GM12801 (cell line): ENCODE results near the gene ST6GALNAC3.

ENCODE experiments used
- CTCF ChIP-seq: IDR thresholded peaks from one replicate; pipeline ENCODE4 v1.5.1; 2011; ENCODE audit warnings: control low read depth; ENCODE audit not compliant: insufficient read length; ENCODE audit errors: extremely low read depth

Gene ST6GALNAC3

GRCh38 chr1:76291737-76292136, 217.2 kb downstream of the ST6GALNAC3 start:
- TF ChIP-seq CTCF, result no peak

- TF ChIP-seq CTCF, result no peak
Observed at GRCh38 chr1:76292418-76293184, 218.1 kb downstream of the ST6GALNAC3 start.

GRCh38 chr1:76293831-76294230, 219.3 kb downstream of the ST6GALNAC3 start:
- no peak for TF ChIP-seq CTCF

- no peak for TF ChIP-seq CTCF
Observed at GRCh38 chr1:76294482-76295194, 220.1 kb downstream of the ST6GALNAC3 start.

GRCh38 chr1:76298399-76298798, 223.9 kb downstream of the ST6GALNAC3 start:
- TF ChIP-seq CTCF, result no peak

- no peak for TF ChIP-seq CTCF
Observed at GRCh38 chr1:76299036-76299435, 224.5 kb downstream of the ST6GALNAC3 start.

- TF ChIP-seq CTCF, result no peak
Observed at GRCh38 chr1:76300556-76300955, 226.0 kb downstream of the ST6GALNAC3 start.
